HG03520 (cell line): ENCODE measurements around the gene PTPRR.

Experiments
- ATAC-seq: cut with Tn5 transposase; IDR thresholded peaks from one replicate; pipeline ENCODE4 v1.9.1; 2021; ENCODE audit warnings: mild to moderate bottlenecking, moderate library complexity; ENCODE audit not compliant: unreplicated experiment

PTPRR gene

GRCh38 chr12:70798016-70798783 is 122.3 kb downstream of the PTPRR start:
- no peak for ATAC-seq

GRCh38 chr12:70796989-70797388 is 123.5 kb downstream of the PTPRR start:
- no peak for ATAC-seq

- ATAC-seq, result no peak
Measured at GRCh38 chr12:70795608-70796007, 124.9 kb downstream of the PTPRR start.

DNA sequence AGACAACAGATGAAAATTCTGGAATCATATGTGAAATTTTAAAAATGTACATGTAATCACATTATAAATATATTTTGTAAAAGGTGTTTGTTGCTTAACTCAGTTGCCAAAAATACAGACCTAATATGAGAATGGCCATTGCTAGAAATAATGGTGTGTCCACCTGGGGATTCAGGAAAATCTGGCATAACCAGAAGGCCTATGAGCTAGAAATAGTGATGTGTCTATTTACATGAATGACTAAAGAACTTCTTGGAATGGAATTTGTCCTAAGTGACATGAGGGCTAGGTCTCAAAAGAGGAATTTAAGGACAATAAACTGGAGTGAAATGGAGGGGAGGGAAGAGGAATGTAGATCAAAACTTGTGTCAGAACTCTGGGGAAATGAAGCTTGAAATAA is 126.4 kb downstream of the PTPRR start:
- no peak for ATAC-seq

DNA sequence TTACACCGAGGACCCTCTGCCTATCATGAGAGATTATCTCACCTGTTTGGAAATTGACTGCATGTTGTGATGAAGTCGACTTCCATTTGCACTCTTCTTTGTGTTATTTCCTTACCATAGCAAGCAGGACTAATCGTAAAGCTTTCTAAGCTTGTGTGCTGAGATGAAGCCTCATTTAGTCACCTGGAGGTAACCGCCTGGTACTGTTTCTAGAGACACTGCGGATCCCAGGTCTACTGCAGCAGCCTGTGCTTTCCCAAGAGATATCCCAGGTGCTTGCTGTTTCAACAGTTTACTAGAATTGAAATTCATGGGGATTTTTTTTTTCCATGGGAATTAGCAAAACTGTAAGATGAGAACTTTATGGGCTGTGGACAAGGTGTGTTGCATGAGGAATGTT is 131.8 kb downstream of the PTPRR start:
- no peak for ATAC-seq

- ATAC-seq, result no peak
Measured at GRCh38 chr12:70787612-70788011, 132.9 kb downstream of the PTPRR start.

DNA sequence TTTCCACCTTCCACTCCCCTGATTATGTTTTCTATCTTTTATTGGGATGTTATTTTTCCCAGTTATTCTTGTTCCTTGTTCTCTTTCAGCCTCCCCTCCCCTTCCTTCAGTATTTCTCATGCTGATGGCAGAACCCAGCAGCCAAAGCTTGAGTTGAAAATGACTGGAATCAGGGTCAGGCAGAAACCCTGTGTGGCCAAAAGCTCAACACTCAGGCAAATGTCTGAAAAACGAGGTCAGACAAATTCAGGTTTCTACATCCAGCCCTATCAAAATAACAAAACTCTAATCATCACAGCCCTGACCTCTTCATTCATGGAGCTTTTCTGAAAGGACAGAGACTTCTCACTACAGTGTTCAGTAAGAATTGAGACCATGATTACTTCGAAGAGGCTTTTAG is 134.6 kb downstream of the PTPRR start:
- ATAC-seq, result no peak

GRCh38 chr12:70784042-70784668 is 136.4 kb downstream of the PTPRR start:
- no peak for ATAC-seq

DNA sequence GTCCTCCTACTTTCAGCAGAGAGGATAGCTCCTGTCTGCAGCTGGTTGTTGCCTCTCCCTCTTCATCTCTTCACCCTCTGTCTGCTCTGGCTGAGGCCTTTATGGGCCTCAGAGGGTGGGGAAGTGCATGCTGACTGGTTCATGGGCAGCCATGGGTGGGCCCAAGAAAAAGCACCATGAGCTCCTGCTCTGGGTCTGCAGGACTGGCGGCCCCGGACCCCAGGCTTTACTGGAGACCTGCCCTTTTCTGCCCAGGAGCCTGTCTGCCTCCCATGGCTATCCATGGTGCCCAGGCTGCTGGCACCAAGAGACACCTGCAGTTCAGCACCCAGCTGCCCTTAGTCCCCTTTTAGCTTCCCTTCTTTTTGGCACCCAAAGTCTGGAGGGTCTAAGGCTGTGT is 137.1 kb downstream of the PTPRR start:
- ATAC-seq, result no peak

DNA sequence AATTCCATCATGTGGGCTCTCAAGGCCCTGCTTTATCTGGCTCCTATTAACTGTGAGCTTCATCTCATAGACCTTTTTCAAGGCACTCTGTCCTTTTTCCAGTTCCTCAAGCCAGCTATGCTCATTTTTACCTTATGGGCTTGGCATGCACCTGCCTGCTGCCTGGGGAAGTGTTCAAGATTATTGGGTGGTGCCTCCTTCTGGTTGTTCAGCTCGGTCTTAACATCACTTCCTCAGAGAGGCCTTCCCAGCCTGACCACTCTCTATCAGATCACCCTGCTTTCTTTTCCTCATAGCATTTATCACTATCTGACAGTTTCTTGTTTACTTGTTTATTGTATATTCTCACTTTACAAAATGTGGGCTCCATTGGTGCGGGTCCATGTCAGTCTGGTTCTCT is 141.3 kb downstream of the PTPRR start:
- ATAC-seq, result no peak

GRCh38 chr12:70774055-70774454 is 146.5 kb downstream of the PTPRR start:
- ATAC-seq, result no peak

GRCh38 chr12:70772836-70773235 is 147.7 kb downstream of the PTPRR start:
- ATAC-seq, result no peak

GRCh38 chr12:70771581-70771980 is 149.0 kb downstream of the PTPRR start:
- ATAC-seq, result no peak

GRCh38 chr12:70763666-70764065 is 156.9 kb downstream of the PTPRR start:
- ATAC-seq, result no peak

DNA sequence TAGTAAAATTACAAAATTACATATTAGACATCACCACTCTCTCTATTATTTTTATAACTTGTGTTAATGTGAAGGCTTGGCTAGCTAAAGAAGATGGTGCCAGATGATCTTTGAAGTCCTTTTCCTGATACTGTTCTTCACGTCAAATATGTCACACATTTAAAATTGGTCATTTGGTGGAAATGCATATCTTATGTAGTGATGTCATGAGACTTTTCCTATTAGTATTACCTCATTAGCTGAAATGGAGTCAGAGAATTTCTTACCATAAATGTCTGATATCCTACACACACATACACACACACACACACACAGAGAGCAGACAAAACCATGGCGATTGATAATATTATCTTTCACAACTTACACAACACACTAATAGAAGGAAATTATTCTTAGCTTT is 158.5 kb downstream of the PTPRR start:
- ATAC-seq, result no peak

- ATAC-seq, result no peak
Measured at GRCh38 chr12:70759161-70759918, 161.2 kb downstream of the PTPRR start.

- no peak for ATAC-seq
Measured at GRCh38 chr12:70758494-70758845, 162.1 kb downstream of the PTPRR start.

DNA sequence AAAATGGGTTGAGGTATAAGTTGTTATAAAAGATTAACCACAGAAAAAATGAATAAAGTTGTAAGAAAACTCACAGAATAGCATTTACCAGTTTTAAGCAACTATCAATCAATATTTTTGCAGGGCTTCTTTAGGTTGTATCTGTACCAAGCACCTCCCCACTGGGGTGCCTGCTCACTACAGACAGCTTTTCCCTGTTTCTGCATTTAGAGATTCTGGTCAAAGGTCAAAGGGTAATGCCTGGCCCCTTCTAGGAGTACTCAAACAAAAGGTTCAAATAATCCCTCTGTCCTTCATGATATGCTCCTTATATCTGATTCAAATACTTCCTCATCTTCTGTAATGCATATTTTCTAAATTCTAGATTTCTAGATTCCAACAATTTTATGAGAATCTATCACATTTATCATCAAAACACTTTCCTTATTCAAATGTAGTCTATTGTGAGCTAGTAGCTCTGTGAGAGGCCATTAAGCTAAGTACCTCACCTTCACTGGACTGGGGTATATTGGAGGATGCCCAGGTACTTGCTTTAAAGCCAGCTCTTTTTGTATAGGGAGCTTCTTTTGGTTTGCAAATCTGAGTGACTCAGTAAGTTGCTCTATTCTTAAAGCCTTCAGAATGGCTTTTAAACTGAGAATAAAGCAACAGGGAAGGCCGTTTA is 162.6 kb downstream of the PTPRR start:
- no peak for ATAC-seq

- no peak for ATAC-seq
Measured at GRCh38 chr12:70756791-70757190, 163.7 kb downstream of the PTPRR start.

- no peak for ATAC-seq
Measured at GRCh38 chr12:70756118-70756517, 164.4 kb downstream of the PTPRR start.

DNA sequence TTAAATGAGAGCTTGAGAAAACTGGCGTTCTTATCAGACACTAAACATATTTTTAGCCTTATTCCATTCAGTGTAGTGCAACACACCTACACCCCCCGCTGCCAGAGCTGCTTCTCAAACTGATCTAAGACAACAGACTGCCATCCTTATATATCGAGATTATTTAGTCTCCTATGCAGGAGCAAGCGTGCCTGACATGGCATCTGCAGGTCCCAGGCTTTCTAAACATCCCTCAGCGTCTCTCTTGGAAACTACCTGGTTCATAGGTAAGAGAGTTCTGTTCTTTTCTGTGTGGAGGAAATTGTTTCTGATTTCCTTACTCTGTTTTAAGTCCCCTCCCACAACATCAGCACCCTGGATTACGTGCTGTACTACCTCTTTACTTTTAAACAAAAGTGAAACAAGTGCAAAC is 166.2 kb downstream of the PTPRR start:
- ATAC-seq, result no peak

GRCh38 chr12:70752327-70752726 is 168.2 kb downstream of the PTPRR start:
- no peak for ATAC-seq
